ENCODE results near the gene TSPAN9. TPM values are rescaled to one million over a fixed set of nuclear protein-coding genes. Genes with fewer than 3 reads are reported as not detected.

The TSPAN9 gene
- total RNA-seq, 1 donor from 2014 or later: 31.7 TPM

GRCh38 chr12:3308063-3308462 lies 230.9 kb downstream of the TSPAN9 start:
- Mint-ChIP-seq H3K9me3 (no peaks in the 10 kb centered on the region), H3K4me3 (no peak overlapping the region), H3K27me3 (peaks cover 37% of the 10 kb centered on the region), H3K36me3 (no peaks in the 10 kb centered on the region), H3K4me1 (ENCODE audit: unreplicated experiment) (peaks cover 18% of the 10 kb centered on the region), H3K27ac (peak overlapping the region; percentile 6)
- TF ChIP-seq CTCF (conservative IDR thresholded peaks at IDR 0.05): no peak
- no peak for DNase-seq (ENCODE audit: extremely low spot score, unreplicated experiment)

DNA sequence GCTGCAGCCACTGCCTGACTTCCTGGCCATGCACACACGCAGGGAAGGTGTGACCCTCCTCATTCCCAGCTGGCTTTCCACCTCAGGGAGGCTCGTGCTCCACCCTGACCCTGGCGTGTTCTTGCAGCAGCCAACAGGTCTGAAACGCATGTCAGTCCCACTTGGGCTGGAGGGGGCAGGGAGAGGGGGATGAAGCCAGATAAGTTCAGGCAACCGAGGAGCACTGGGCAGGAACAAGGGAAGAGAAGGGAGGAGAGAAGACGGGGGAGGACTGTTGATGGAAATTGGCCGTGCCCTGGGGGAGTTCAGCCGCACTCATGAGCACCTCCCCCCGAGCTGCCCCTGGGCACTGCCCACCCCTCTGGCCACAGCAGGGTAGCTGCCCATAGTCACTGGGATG lies 231.4 kb downstream of the TSPAN9 start:
- H3K27me3 Mint-ChIP-seq: peaks cover 39% of the 10 kb centered on the region
- peaks cover 18% of the 10 kb centered on the region for H3K4me1 Mint-ChIP-seq (ENCODE audit: unreplicated experiment)
- no peak overlapping the region for H3K4me3 Mint-ChIP-seq
- H3K36me3 Mint-ChIP-seq: no peaks in the 10 kb centered on the region
- no peaks in the 10 kb centered on the region for H3K9me3 Mint-ChIP-seq
- TF ChIP-seq CTCF (conservative IDR thresholded peaks at IDR 0.05): no peak
- no peak overlapping the region for H3K27ac Mint-ChIP-seq
- DNase-seq (ENCODE audit: extremely low spot score, unreplicated experiment): no peak

GRCh38 chr12:3309805-3310204 lies 232.6 kb downstream of the TSPAN9 start:
- H3K4me3 Mint-ChIP-seq: no peak overlapping the region

GRCh38 chr12:3310271-3311026 lies 233.3 kb downstream of the TSPAN9 start:
- no peak for TF ChIP-seq CTCF (conservative IDR thresholded peaks at IDR 0.05)
- Mint-ChIP-seq H3K4me3 (no peak overlapping the region), H3K27me3 (peaks cover 47% of the 10 kb centered on the region), H3K4me1 (ENCODE audit: unreplicated experiment) (peaks cover 19% of the 10 kb centered on the region), H3K36me3 (no peaks in the 10 kb centered on the region), H3K9me3 (no peaks in the 10 kb centered on the region), H3K27ac (no peak overlapping the region)
- DNase-seq (ENCODE audit: extremely low spot score, unreplicated experiment): no peak

More at GRCh38 chr12:3309805-3310204, 232.6 kb downstream of the TSPAN9 start:
- Mint-ChIP-seq H3K27ac (no peak overlapping the region), H3K4me1 (ENCODE audit: unreplicated experiment) (peaks cover 13% of the 10 kb centered on the region), H3K36me3 (no peaks in the 10 kb centered on the region), H3K27me3 (peaks cover 41% of the 10 kb centered on the region), H3K9me3 (no peaks in the 10 kb centered on the region)
- TF ChIP-seq CTCF (conservative IDR thresholded peaks at IDR 0.05): no peak
- no peak for DNase-seq (ENCODE audit: extremely low spot score, unreplicated experiment)

DNA sequence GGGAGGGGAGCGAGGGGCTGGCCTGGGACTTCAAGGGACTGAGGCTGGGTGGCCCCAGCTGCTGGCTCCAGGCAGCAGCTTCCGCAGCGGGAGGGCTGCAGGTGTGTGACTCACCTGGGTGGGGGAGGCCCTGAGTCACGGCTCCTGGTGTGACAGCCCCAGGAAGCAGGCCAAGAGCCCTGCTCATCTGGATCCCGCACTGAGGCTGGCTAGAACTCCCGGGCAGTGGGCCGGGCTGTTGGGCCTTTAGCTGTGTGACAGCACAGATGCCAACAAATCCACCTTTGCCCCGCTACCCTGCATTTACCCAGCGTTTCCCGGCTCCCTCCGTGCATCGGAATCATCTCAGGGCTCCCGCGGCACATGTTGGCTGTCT lies 233.8 kb downstream of the TSPAN9 start:
- TF ChIP-seq CTCF (conservative IDR thresholded peaks at IDR 0.05): no peak
- H3K4me1 Mint-ChIP-seq (ENCODE audit: unreplicated experiment): peaks cover 23% of the 10 kb centered on the region
- no peak overlapping the region for H3K4me3 Mint-ChIP-seq
- H3K27me3 Mint-ChIP-seq: peaks cover 51% of the 10 kb centered on the region
- H3K27ac Mint-ChIP-seq: peak overlapping the region; percentile 79
- H3K36me3 Mint-ChIP-seq: no peaks in the 10 kb centered on the region
- H3K9me3 Mint-ChIP-seq: no peaks in the 10 kb centered on the region
- no peak for DNase-seq (ENCODE audit: extremely low spot score, unreplicated experiment)

Measured in type B pancreatic cell (in vitro differentiated cells).